SJCRH30 (cell line): ENCODE results near the gene TSPY9. TPM values are rescaled to one million over a fixed set of nuclear protein-coding genes. Genes with fewer than 3 reads are reported as not detected.
"Not testable (repeated sequence)": the region's sequence is repeated elsewhere in the genome, so short reads cannot be mapped to it uniquely, and the experiment has no call there.

Experiments
- DNase-seq, 2 experiments: peaks; one replicate each; pipeline ENCODE4 v3.0.0-alpha.2; 2015 to 2020
- H3K27ac ChIP-seq: fragments of 250-450 bp; sonication (Bioruptor Pico); 2 replicates; pipeline ENCODE4 v1.5.1; 2020; ENCODE audit warnings: mild to moderate bottlenecking, moderate library complexity
- H3K27me3 ChIP-seq: fragments of 250-450 bp; sonication (Bioruptor Pico); 2 replicates; pipeline ENCODE4 v1.5.1; 2020; ENCODE audit warnings: mild to moderate bottlenecking, moderate library complexity
- H3K36me3 ChIP-seq: fragments of 250-450 bp; sonication (Bioruptor Pico); 2 replicates; pipeline ENCODE4 v1.5.1; 2020; ENCODE audit warnings: mild to moderate bottlenecking, moderate library complexity
- H3K4me1 ChIP-seq: fragments of 250-450 bp; sonication (Bioruptor Pico); 2 replicates; pipeline ENCODE4 v1.5.1; 2020; ENCODE audit warnings: mild to moderate bottlenecking, moderate library complexity
- H3K4me3 ChIP-seq: fragments of 250-450 bp; sonication (Bioruptor Pico); 2 replicates; pipeline ENCODE4 v1.5.1; 2020; ENCODE audit warnings: mild to moderate bottlenecking, moderate library complexity
- H3K9me3 ChIP-seq: fragments of 250-450 bp; sonication (Bioruptor Pico); replicated peaks from 2 replicates; pipeline ENCODE4 v1.5.1; 2020; ENCODE audit warnings: mild to moderate bottlenecking, moderate library complexity
- total RNA-seq: library from RNA; depleted of rRNA; stranded (reverse); fragments of >200 nt; shearing (Covaris generic); gene quantifications from 2 replicates; pipeline ENCODE4 v1.2.3, GENCODE V29; 2014; rRNA removed

Gene TSPY9, protein sequence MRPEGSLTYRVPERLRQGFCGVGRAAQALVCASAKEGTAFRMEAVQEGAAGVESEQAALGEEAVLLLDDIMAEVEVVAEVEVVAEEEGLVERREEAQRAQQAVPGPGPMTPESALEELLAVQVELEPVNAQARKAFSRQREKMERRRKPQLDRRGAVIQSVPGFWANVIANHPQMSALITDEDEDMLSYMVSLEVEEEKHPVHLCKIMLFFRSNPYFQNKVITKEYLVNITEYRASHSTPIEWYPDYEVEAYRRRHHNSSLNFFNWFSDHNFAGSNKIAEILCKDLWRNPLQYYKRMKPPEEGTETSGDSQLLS
- not detected in 2 replicates for total RNA-seq

DNA sequence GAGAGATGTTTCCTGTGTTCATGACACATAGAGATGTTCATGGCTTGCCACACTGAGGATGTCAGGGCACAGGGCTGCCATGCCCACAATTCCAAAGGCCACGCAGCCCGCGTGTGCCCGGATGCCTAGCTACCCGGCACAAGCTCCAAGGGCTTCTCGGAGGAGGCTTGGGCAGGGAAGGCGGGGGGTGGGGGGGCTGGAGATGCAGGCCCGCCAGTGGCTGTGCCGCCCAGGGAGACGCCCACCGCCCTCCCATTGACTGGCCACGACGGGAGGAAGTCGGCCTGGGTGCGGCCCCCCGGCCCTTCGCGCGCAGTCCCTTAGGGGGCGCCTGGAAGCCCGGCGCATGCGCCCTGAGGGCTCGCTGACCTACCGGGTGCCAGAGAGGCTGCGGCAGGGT, at the start of gene TSPY9:
TSS of gene TSPY9 (plus strand) at position 301 of the 400 bp plus-strand sequence. CDS start at position 347, 46 bp downstream.
- H3K4me3 ChIP-seq, H3K27ac ChIP-seq, H3K36me3 ChIP-seq, H3K27me3 ChIP-seq, H3K9me3 ChIP-seq, DNase-seq, H3K4me1 ChIP-seq: not testable (repeated sequence)

DNA sequence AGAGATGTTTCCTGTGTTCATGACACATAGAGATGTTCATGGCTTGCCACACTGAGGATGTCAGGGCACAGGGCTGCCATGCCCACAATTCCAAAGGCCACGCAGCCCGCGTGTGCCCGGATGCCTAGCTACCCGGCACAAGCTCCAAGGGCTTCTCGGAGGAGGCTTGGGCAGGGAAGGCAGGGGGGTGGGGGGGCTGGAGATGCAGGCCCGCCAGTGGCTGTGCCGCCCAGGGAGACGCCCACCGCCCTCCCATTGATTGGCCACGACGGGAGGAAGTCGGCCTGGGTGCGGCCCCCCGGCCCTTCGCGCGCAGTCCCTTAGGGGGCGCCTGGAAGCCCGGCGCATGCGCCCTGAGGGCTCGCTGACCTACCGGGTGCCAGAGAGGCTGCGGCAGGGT, 20.4 kb upstream of the TSPY9 start, which contains the start of gene TSPY1:
TSS of gene TSPY1 (plus strand) at position 301 of the 400 bp plus-strand sequence. CDS start at position 347, 46 bp downstream.
- H3K9me3 ChIP-seq, H3K27me3 ChIP-seq, H3K4me3 ChIP-seq, H3K36me3 ChIP-seq, H3K4me1 ChIP-seq, DNase-seq, H3K27ac ChIP-seq: not testable (repeated sequence)

- H3K9me3 ChIP-seq, H3K27me3 ChIP-seq, H3K27ac ChIP-seq, DNase-seq, H3K4me3 ChIP-seq, H3K4me1 ChIP-seq, H3K36me3 ChIP-seq: not testable (repeated sequence)
Measured at GRCh38 chrY:9504396-9504795, 17.3 kb downstream of the TSPY9 start.

GRCh38 chrY:9516287-9516686, 29.2 kb downstream of the TSPY9 start:
- H3K27ac ChIP-seq, H3K9me3 ChIP-seq, H3K27me3 ChIP-seq, H3K4me1 ChIP-seq, H3K36me3 ChIP-seq, DNase-seq, H3K4me3 ChIP-seq: not testable (repeated sequence)

GRCh38 chrY:9527580-9527979, 40.5 kb downstream of the TSPY9 start, which contains the start of gene TSPY10:
TSPY10 (plus strand) TSS chrY:9527880; CDS start chrY:9527926, 46 bp downstream.
- not testable (repeated sequence) for H3K27ac ChIP-seq, H3K27me3 ChIP-seq, H3K4me1 ChIP-seq, H3K4me3 ChIP-seq, H3K36me3 ChIP-seq, DNase-seq, H3K9me3 ChIP-seq

Other genes with a start within 250 kb of the TSPY9 start
- gene TSPY4, start 149.8 kb upstream of the TSPY9 start, total RNA-seq, result not detected in 2 replicates
- not detected in 2 replicates for gene TSPY8, start 129.5 kb upstream of the TSPY9 start, total RNA-seq
- gene TSPY3, start 88.8 kb upstream of the TSPY9 start, total RNA-seq, result not detected in 2 replicates
- not detected in 2 replicates for gene TSPY1, start 20.3 kb upstream of the TSPY9 start, total RNA-seq
- gene TSPY10, start 40.6 kb downstream of the TSPY9 start, total RNA-seq, result not detected in 2 replicates